Erythroblast (primary cell): ENCODE measurements around the gene DPP4.

Experiments
- GATA1 ChIP-seq: IDR thresholded peaks from 2 replicates; pipeline ENCODE4 v1.6.1; 2011; ENCODE audit warnings: low read depth, mild to moderate bottlenecking, control low read depth, low read length, moderate library complexity
- POLR2A ChIP-seq: IDR thresholded peaks from 2 replicates; pipeline ENCODE4 v1.6.1; 2011; ENCODE audit warnings: mild to moderate bottlenecking, low read length

GRCh38 chr2:162021516-162022058 lies 52.4 kb downstream of the DPP4 start:
- TF ChIP-seq POLR2A = no peak
- TF ChIP-seq GATA1 = no peak
